Skeletal muscle tissue (tissue), 4 donors: ENCODE data around the gene NELL1. TPM values are rescaled to one million over a fixed set of nuclear protein-coding genes. Genes with fewer than 3 reads are reported as not detected.

Experiments used
- H3K27ac ChIP-seq: one replicate; pipeline ENCODE4 v1.7.0; 2013; ENCODE audit warnings: mild to moderate bottlenecking, low read depth, low read length, inconsistent platforms
- H3K27me3 ChIP-seq, 3 donors: one replicate each; pipeline ENCODE4 v1.7.0; 2013; ENCODE audit warnings: low read length in 3 of 3; ENCODE audit not compliant: control insufficient read depth in 3 of 3, insufficient read depth in 3 of 3
- H3K36me3 ChIP-seq, 3 donors: one replicate each; pipeline ENCODE4 v1.7.0; 2013; ENCODE audit warnings: low read length in 3 of 3; ENCODE audit not compliant: control insufficient read depth in 3 of 3, insufficient read depth in 3 of 3
- H3K4me1 ChIP-seq, 3 donors: one replicate each; pipeline ENCODE4 v1.7.0; 2013; ENCODE audit warnings: low read length in 3 of 3, mild to moderate bottlenecking in 3 of 3; ENCODE audit not compliant: control insufficient read depth in 3 of 3, insufficient read depth in 3 of 3
- H3K4me3 ChIP-seq, 3 donors: one replicate each; pipeline ENCODE4 v1.7.0; 2013; ENCODE audit warnings: low read length in 3 of 3
- H3K9ac ChIP-seq, 3 donors: one replicate each; pipeline ENCODE4 v1.7.0; 2013; ENCODE audit warnings: low read length in 3 of 3, mild to moderate bottlenecking in 3 of 3, moderate library complexity in 2 of 3, low read depth in 1 of 3
- H3K9me3 ChIP-seq, 3 donors: one replicate each; pipeline ENCODE4 v1.7.0; 2013; ENCODE audit warnings: low read length in 3 of 3; ENCODE audit not compliant: control insufficient read depth in 3 of 3
- total RNA-seq: library from RNA; depleted of rRNA; stranded (reverse); fragments of >200 nt; gene quantifications from one replicate; pipeline ENCODE4 v1.2.3, GENCODE V29; 2014
- donor health status: Osteomylitis.

The NELL1 gene
- total RNA-seq, 1 donor from 2014 or later, result 3.7 TPM

- Histone ChIP-seq H3K27ac (no peak overlapping the region), H3K4me3 (no peak overlapping the region), H3K9ac (no peak overlapping the region), H3K36me3 (no peaks in the 10 kb centered on the region), H3K4me1 (no peaks in the 10 kb centered on the region), H3K9me3 (no peaks in the 10 kb centered on the region), H3K27me3 (no peaks in the 10 kb centered on the region)
These were observed 505.4 kb downstream of the NELL1 start for GRCh38 chr11:21174781-21175180.

DNA sequence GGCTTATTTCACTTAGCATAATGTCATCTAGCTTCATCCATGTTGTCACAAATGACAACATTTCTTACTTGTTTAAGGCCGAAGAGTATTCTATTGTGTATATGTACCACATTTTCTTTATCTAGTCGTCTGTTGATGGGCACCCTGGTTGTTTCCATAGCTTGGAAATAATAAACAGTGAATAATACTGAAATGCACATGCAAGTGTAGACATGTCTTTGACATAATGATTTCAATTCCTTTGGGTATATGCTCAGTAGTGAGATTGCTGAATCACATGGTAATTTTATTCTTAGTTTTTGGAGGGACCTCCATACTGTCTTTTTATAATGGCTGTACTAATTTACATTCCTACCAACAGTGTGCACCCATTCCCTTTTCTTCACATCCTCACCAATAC is 508.0 kb downstream of the NELL1 start:
- H3K9ac ChIP-seq, result no peak overlapping the region
- H3K27me3 ChIP-seq, result no peaks in the 10 kb centered on the region
- no peaks in the 10 kb centered on the region for H3K4me1 ChIP-seq
- no peak overlapping the region for H3K4me3 ChIP-seq
- no peak overlapping the region for H3K27ac ChIP-seq
- no peaks in the 10 kb centered on the region for H3K36me3 ChIP-seq
- H3K9me3 ChIP-seq, result no peaks in the 10 kb centered on the region

GRCh38 chr11:21179770-21180169 is 510.4 kb downstream of the NELL1 start:
- Histone ChIP-seq H3K4me3 (no peak overlapping the region), H3K9me3 (no peaks in the 10 kb centered on the region), H3K36me3 (no peaks in the 10 kb centered on the region), H3K4me1 (no peaks in the 10 kb centered on the region), H3K27ac (no peak overlapping the region), H3K9ac (no peak overlapping the region), H3K27me3 (no peaks in the 10 kb centered on the region)

DNA sequence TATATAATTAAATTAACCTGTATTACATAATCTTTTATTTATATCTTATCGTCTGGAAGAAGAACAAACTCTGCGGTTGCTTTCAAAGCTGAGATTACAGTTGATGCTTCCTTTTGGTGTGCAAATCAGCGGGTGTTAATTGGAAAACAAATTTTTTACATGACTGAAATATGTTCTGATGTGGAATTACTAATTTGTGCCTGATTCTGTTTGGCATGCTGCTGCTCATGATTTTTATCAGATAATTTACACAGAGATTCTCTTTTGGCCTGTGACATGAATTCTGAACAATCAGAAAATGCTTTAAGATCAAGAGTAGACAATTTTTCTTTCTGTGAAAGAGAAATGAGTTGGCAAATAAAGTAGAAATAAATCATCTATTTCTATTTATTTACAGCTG is 510.8 kb downstream of the NELL1 start:
- no peak overlapping the region for H3K27ac ChIP-seq
- no peaks in the 10 kb centered on the region for H3K9me3 ChIP-seq
- H3K27me3 ChIP-seq, result no peaks in the 10 kb centered on the region
- no peaks in the 10 kb centered on the region for H3K36me3 ChIP-seq
- no peaks in the 10 kb centered on the region for H3K4me1 ChIP-seq
- no peak overlapping the region for H3K9ac ChIP-seq
- no peak overlapping the region for H3K4me3 ChIP-seq

DNA sequence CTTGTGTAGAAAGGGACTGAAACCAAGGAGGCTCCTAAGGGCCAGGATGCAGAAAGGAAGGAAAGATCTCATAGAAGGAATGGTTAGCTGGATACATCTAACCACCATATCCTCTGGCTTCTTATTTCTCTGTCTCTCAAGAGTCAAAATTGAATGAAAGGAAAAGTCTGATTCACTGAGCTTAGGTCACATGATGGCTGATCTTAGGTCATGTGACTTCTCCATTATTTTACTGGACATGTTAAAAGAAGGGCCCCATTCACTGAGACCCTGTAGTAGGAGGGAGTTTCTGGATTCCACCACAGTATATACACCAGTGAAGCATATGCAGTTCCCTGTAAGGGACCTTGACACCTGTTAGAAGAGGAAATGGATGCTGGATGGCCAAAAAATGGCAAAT is 516.6 kb downstream of the NELL1 start:
- no peak overlapping the region for H3K4me3 ChIP-seq
- no peaks in the 10 kb centered on the region for H3K36me3 ChIP-seq
- peaks cover 0 to 2% (median 0%) of the 10 kb centered on the region in 3 donors for H3K9me3 ChIP-seq
- H3K27me3 ChIP-seq, result no peaks in the 10 kb centered on the region
- no peak overlapping the region for H3K27ac ChIP-seq
- no peaks in the 10 kb centered on the region for H3K4me1 ChIP-seq
- H3K9ac ChIP-seq, result no peak overlapping the region

- H3K9me3 ChIP-seq, result peaks cover 0 to 2% (median 0%) of the 10 kb centered on the region in 3 donors
- no peaks in the 10 kb centered on the region for H3K36me3 ChIP-seq
- H3K4me1 ChIP-seq, result no peaks in the 10 kb centered on the region
- H3K27me3 ChIP-seq, result no peaks in the 10 kb centered on the region
- no peak overlapping the region for H3K9ac ChIP-seq
- H3K4me3 ChIP-seq, result no peak overlapping the region
- no peak overlapping the region for H3K27ac ChIP-seq
These were observed 520.8 kb downstream of the NELL1 start for GRCh38 chr11:21190181-21190580.

GRCh38 chr11:21195995-21196394 is 526.6 kb downstream of the NELL1 start:
- no peak overlapping the region for H3K9ac ChIP-seq
- H3K27ac ChIP-seq, result no peak overlapping the region
- H3K4me1 ChIP-seq, result no peaks in the 10 kb centered on the region
- no peak overlapping the region for H3K4me3 ChIP-seq
- no peaks in the 10 kb centered on the region for H3K9me3 ChIP-seq
- no peaks in the 10 kb centered on the region for H3K27me3 ChIP-seq
- H3K36me3 ChIP-seq, result no peaks in the 10 kb centered on the region

GRCh38 chr11:21198498-21198897 is 529.1 kb downstream of the NELL1 start:
- no peak overlapping the region for H3K9ac ChIP-seq
- H3K36me3 ChIP-seq, result no peaks in the 10 kb centered on the region
- H3K4me3 ChIP-seq, result no peak overlapping the region
- H3K27me3 ChIP-seq, result no peaks in the 10 kb centered on the region
- H3K27ac ChIP-seq, result no peak overlapping the region
- no peaks in the 10 kb centered on the region for H3K4me1 ChIP-seq
- H3K9me3 ChIP-seq, result no peaks in the 10 kb centered on the region

DNA sequence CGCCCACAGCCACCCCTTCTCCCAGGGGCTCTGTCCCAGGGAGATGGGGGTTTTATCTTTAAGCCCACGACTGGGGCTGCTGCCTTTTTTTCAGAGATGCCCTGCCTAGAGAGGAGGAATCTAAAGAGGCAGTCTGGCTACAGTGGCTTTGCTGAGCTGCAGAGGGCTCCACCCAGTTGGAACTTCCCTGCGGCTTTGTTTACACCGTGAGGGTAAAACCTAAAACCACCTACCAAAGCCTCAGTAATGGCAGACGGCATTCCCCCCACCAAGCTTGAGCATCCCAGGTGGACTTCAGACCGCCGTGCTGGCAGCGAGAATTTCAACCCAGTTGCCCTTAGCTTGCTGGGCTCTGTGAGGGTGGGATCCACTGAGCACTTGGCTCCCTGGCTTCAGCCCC is 535.8 kb downstream of the NELL1 start:
- H3K4me3 ChIP-seq, result no peak overlapping the region
- H3K27ac ChIP-seq, result no peak overlapping the region
- no peak overlapping the region for H3K9ac ChIP-seq
- no peaks in the 10 kb centered on the region for H3K9me3 ChIP-seq
- H3K4me1 ChIP-seq, result no peaks in the 10 kb centered on the region
- no peaks in the 10 kb centered on the region for H3K36me3 ChIP-seq
- no peaks in the 10 kb centered on the region for H3K27me3 ChIP-seq

DNA sequence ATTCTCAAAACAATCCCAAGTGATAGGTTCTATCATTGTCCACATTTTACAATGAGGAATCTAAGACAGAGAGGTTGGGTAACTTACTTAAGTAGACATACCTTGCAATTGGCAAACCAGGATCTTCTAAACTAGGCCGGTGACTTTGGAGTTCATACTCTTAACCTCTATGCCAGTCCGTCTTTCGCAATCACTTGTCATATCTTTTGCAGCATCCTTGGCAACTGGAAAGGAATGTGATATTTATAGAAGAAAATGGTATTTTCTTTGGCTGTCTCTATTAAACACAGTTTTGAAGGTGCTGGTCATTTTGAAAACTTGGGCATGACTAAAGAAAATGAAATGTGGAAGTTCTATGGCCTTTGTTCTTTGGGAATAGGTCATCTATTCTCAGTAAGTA is 556.5 kb downstream of the NELL1 start:
- Histone ChIP-seq H3K27ac (no peak overlapping the region), H3K9ac (no peak overlapping the region)

DNA sequence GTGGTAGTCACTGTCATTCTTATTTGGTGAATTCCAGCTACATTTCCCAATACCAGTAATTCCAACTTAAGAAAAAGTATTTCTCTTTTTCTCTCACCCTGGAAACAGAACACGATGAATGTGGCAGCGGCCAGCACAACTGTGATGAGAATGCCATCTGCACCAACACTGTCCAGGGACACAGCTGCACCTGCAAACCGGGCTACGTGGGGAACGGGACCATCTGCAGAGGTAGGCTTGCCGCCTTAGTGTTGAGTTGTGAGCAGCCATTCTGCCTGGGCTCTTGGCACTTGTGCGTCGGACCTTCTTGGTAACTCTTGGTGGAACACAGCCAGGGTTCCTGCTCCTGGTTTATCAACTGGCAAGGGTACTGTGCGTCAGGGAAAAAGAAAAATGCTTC is 559.8 kb downstream of the NELL1 start:
- Histone ChIP-seq H3K9ac (no peak overlapping the region), H3K27ac (no peak overlapping the region), H3K4me1 (no peaks in the 10 kb centered on the region), H3K9me3 (no peaks in the 10 kb centered on the region), H3K4me3 (no peak overlapping the region), H3K27me3 (no peaks in the 10 kb centered on the region), H3K36me3 (no peaks in the 10 kb centered on the region)

More for the DNA sequence above, 556.5 kb downstream of the NELL1 start:
- no peak overlapping the region for H3K4me3 ChIP-seq
- no peaks in the 10 kb centered on the region for H3K36me3 ChIP-seq
- H3K9me3 ChIP-seq, result no peaks in the 10 kb centered on the region
- H3K27me3 ChIP-seq, result no peaks in the 10 kb centered on the region
- H3K4me1 ChIP-seq, result no peaks in the 10 kb centered on the region
